ENCODE data around the gene SCNN1A. TPM values are rescaled to one million over a fixed set of nuclear protein-coding genes. Genes with fewer than 3 reads are reported as not detected.

Gene SCNN1A
- total and polyA plus RNA-seq, 2 of the 4 experiments (the other 2 are of a cell fraction), result 0.41 TPM; not detected in 1

DNA sequence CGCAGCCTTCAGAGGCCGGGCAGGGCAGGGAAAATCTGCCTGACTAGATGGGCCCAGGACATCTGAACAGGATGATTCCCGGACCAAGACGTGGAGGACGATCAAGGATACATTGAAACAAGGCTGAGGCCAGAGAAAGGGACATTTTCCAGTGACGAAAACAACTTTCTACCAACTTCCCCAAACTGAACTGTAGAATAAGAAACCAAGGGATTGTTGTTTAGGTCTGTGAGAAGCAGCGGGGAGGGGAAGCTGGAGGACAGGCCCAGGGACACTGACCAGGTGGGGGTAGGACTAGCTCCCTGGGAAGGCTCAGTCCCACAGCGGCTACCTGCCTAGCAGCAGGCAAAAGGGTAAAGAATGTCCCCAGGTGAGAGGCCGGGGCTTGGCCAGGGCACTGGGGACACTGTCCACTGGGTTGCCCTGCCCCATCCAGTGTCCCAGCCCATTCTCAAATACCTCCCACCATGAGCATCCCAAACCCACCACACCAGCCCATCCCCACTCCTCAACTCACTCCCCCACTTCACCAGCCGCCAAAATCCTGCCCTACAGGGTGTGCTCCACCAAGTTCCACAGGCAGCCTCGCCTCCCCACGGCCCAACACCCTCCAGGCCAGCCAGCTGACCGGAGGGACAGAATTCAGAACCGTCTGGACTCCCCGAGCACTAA lies 34.5 kb downstream of the SCNN1A start:
- H3K4me1 ChIP-seq (ENCODE audit: control insufficient read depth, insufficient read depth, low read length), result peaks cover 43% of the 10 kb centered on the region
- peak overlapping the region; percentile 78 for H4K5ac ChIP-seq (ENCODE audit: low read depth, low read length)
- in situ Hi-C loops (cut with MboI; ENCODE audit: low sequenced_read_pairs) (no loop called here), dilution Hi-C loops (cut with HindIII; ENCODE audit: low sequenced_read_pairs, unreplicated experiment) (no loop called here), intact Hi-C loops (cut with micrococcal nuclease) (loop anchor here (2.0 kb wide), 1 partner anchor 82 kb away; no protein-coding TSS in a partner anchor)
- peaks cover 6 to 66% of the 10 kb centered on the region in 2 experiments; a peak in 2 of 4 replicates for H3K79me1 ChIP-seq (ENCODE audit: low read depth in 1 of 2, low read length in 2 of 2)
- H3K27me3 ChIP-seq (ENCODE audit: control insufficient read depth, insufficient read depth, low read length), result no peaks in the 10 kb centered on the region
- peak overlapping the region; percentile 98 for H4K91ac ChIP-seq (ENCODE audit: insufficient read depth, low read depth, low read length)
- H2BK15ac ChIP-seq (ENCODE audit: low read depth, low read length), result peak overlapping the region; percentile 86
- H3K9me1 ChIP-seq (ENCODE audit: insufficient read depth, low read length), result peaks cover 40% of the 10 kb centered on the region
- H4K20me1 ChIP-seq (ENCODE audit: insufficient read depth, low read length), result peaks cover 51% of the 10 kb centered on the region
- peak overlapping the region; percentile 100 for H3K23ac ChIP-seq (ENCODE audit: low read depth, low read length)
- ChIA-PET POLR2A (ENCODE audit: unreplicated experiment) (no interaction called here), CTCF (interaction anchor here (1.2 kb wide), 1 partner anchor 14 kb away, joined by 4 read pairs; no protein-coding TSS in a partner anchor)
- peak overlapping the region; percentile 11; the same call in 1 of the 2 replicates for H2BK20ac ChIP-seq (ENCODE audit: low read depth, low read length)
- TF ChIP-seq, protein P1, sequence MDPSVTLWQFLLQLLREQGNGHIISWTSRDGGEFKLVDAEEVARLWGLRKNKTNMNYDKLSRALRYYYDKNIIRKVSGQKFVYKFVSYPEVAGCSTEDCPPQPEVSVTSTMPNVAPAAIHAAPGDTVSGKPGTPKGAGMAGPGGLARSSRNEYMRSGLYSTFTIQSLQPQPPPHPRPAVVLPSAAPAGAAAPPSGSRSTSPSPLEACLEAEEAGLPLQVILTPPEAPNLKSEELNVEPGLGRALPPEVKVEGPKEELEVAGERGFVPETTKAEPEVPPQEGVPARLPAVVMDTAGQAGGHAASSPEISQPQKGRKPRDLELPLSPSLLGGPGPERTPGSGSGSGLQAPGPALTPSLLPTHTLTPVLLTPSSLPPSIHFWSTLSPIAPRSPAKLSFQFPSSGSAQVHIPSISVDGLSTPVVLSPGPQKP (IDR thresholded peaks at IDR 0.05; ENCODE audit: borderline replicate concordance, low read depth, low read length), result no peak
- TF ChIP-seq CEBPB (IDR thresholded peaks at IDR 0.05; ENCODE audit: low read depth, low read length), result no peak
- peak; percentile 46; the same call in 1 of the 2 replicates for TF ChIP-seq POLR2A (IDR thresholded peaks at IDR 0.05; ENCODE audit: low read depth, low read length)
- TF ChIP-seq RFX5 (IDR thresholded peaks at IDR 0.05; ENCODE audit: low read depth, low read length), result no peak
- TF ChIP-seq MAFK (IDR thresholded peaks at IDR 0.05; ENCODE audit: low read depth, low read length), result no peak
- no peak for TF ChIP-seq RAD21 (IDR thresholded peaks at IDR 0.05; ENCODE audit: low read length)
- TF ChIP-seq BHLHE40 (IDR thresholded peaks at IDR 0.05; ENCODE audit: low read depth, low read length), result no peak
- TF ChIP-seq CHD1 (IDR thresholded peaks at IDR 0.05; ENCODE audit: low read depth, low read length), result no peak
- no peak for TF ChIP-seq FOS (IDR thresholded peaks at IDR 0.05; ENCODE audit: low read depth, low read length)
- TF ChIP-seq MXI1 (IDR thresholded peaks at IDR 0.05; ENCODE audit: borderline replicate concordance, low read depth, low read length), result 0 out of 2 replicates have a peak, but pooled peaks have one; percentile 4
- no peak for TF ChIP-seq NFE2L2 (IDR thresholded peaks at IDR 0.05; ENCODE audit: low read depth, low read length)
- no peak for TF ChIP-seq RCOR1 (IDR thresholded peaks at IDR 0.05; ENCODE audit: insufficient replicate concordance, low read length)
- ATAC-seq (ENCODE audit: low read depth) (no peak), DNase-seq (no peak)
- peak overlapping the region; percentile 82 for H2BK120ac ChIP-seq (ENCODE audit: low read depth, low read length)
- H2AK5ac ChIP-seq (ENCODE audit: low read depth, low read length), result peak overlapping the region; percentile 98
- WGBS, 2 experiments (ENCODE audit: extremely low coverage in 2 of 2, insufficient read length in 1 of 2), result 0% methylated on average over 5 of the region's 15 CpGs; no CpG with 5 or more reads in 1 of the 2 experiments
- H2AK9ac ChIP-seq (replicated peaks; ENCODE audit: low read depth, low read length, poor library complexity), result peak overlapping the region; percentile 98
- peak overlapping the region; percentile 99 for H3K9ac ChIP-seq (ENCODE audit: low read depth, low read length)
- peak overlapping the region; percentile 86 for H3K4me3 ChIP-seq (ENCODE audit: insufficient read depth, low read depth, low read length)
- BruUV-seq (replicated peaks), result no TSS peak
- peak overlapping the region; percentile 91 for H2AFZ ChIP-seq (replicated peaks; ENCODE audit: low read length, poor library complexity)
- peak overlapping the region; percentile 97 for H3K14ac ChIP-seq (replicated peaks; ENCODE audit: low read depth, low read length)
- peak overlapping the region; percentile 90 for H3K18ac ChIP-seq (ENCODE audit: low read depth, low read length)
- peak overlapping the region; percentile 98 for H3K27ac ChIP-seq (ENCODE audit: insufficient read depth, low read length)
- H3K4me2 ChIP-seq (ENCODE audit: low read depth, low read length), result peak overlapping the region; percentile 96
- H3K36me3 ChIP-seq (ENCODE audit: control insufficient read depth, insufficient read depth, low read length), result peaks cover 15% of the 10 kb centered on the region; the same call in 1 of the 2 replicates
- H3K56ac ChIP-seq (ENCODE audit: extremely low read depth, insufficient read depth, low read length), result peak overlapping the region; percentile 97
- H3K4ac ChIP-seq (ENCODE audit: low read depth, low read length), result peak overlapping the region; percentile 99
- H2BK5ac ChIP-seq (ENCODE audit: low read depth, low read length, poor library complexity, severe bottlenecking), result peak overlapping the region; percentile 98
- H3K9me3 ChIP-seq (ENCODE audit: control insufficient read depth, insufficient read depth, low read length), result no peaks in the 10 kb centered on the region
- H4K8ac ChIP-seq (ENCODE audit: low read depth in 2 of 2, low read length in 2 of 2), result peak overlapping the region; percentile 94 to 95

Data from IMR-90 (cell line).